TTC549 (cell line): Measurements from ENCODE around the gene PRLR.
"Not testable (repeated sequence)": the region's sequence is repeated elsewhere in the genome, so short reads cannot be mapped to it uniquely, and the experiment has no call there.

Source experiments
- FAIRE-seq: peaks from 2 replicates; lab custom pipeline; 2012; peaks lifted over from hg19 to GRCh38; lab: Jason Lieb, UNC

PRLR gene

DNA sequence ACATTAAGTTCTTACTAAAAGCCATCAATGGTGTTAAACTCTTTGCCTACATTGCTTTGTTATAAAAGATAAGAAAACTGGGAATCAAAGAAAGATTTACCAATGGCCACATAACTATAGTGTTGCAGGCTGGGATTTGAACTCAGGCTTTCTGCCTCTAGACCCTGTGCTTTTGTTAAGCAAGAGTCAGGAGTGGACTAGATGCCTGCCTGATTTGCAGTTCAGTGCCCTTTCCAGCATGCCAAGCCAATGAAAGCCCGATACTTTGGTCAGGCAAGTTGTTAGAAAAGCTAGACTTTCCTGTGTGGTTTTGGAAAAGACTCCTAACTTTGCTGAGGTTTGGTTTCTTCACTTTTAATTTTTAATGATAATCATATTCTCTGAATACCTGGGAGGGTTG, 161.1 kb downstream of the PRLR start:
- no peak for FAIRE-seq

DNA sequence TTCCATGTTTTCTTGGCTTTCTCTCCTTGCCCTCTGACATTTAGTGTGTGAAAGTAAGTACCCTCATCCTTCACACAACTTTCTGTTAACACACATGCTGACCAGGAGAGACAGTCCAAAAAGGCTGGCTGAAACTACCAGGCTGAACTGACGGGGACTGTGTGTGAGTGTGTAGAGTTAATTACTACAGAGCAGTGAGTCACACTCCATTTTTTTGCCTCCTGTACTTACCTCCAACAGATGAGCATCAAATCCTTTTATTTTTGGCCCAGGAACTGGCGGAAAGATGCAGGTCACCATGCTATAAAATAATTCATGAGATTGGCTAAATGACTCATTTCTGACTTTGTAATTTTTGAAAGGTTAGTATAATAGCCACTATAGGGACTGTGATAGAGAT, 162.3 kb downstream of the PRLR start:
- FAIRE-seq: no peak

DNA sequence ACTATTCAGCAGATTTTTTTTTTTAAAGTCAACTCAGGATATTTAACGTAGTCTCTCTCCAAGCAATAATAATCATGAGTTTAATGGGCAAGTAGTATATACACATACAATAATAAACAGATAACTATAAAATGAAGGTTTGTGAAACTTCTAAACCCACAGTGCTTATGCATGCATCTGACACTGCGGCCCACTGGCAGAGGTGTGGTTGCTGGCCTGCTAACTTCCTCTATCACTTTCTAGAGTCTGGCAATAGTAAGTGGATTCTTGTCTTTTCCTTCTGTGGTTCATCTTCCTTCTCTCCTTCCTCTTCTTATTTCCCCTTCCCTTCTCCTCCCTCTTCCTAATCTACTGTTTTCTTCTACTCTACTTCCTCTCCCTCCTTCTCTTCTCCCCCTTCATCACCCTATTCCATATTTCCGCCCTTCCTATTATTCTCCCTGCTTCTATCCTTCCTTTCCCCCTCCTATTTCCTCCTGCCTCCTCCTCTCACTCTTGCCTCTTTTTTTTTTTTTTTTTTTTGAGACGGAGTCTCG, 164.0 kb downstream of the PRLR start:
- FAIRE-seq: no peak

DNA sequence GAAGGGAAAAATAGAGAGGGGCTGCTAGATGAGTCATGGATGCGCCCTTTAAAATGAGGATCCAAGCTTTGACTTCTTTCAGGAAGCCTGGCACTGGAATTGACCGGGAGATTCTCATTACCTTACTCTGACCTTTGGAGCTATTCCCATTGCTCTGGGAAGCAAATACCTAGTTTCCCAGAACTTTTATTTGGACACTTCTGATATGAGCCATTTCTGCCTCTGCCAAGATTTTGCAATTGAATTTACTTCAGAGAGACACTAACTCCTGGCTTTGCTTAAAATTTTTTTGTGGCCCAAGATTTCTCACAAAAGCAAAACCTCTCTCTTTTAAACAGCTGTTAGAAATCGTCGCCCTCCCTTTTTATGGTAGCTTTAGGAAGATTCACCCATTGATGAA, 166.9 kb downstream of the PRLR start:
- FAIRE-seq: no peak

DNA sequence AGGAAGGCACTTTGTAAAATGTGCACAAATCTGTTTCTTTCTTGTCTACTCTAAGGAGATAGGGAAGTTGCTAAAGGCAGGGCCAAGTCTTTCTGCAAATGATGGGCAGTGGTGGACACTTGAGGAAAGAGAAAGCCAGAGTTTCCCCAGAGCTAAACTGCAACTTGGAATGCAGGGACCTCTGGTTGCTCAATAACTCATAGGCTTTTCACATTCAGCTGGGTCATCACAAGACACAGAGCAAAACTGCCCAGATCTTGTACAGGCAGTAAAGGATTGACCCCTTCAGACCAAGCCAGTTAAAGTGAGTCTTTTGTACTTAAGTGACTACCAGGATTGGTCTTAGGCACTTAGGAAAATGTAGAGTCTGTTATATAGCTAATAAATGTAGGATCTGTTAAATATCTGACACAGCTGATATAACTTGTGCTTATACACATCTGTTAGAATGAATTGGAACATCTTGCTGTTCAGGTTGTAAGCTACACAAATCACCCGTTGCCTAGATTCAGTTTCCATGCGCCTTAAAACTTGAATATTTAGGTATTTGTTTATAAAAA, 169.0 kb downstream of the PRLR start:
- no peak for FAIRE-seq

DNA sequence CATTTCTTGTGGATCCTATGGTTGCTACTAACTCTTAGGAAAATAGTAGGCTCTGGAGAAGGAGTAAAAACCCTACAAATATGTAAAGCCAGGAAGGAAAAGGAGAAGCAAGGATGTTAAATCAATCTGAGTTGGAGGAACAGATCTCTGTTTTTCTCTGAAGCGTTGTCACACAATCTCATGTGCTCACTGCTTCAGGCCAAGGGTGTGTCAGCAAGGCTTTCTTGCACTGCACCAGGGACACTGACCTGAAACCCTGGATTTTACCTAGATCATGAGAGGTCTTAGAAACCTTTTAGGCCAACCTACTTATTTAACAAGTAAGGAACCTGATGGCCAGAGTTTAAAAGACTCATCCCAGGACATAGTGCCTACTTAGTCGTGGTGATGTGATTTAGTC, 170.1 kb downstream of the PRLR start:
- no peak for FAIRE-seq

DNA sequence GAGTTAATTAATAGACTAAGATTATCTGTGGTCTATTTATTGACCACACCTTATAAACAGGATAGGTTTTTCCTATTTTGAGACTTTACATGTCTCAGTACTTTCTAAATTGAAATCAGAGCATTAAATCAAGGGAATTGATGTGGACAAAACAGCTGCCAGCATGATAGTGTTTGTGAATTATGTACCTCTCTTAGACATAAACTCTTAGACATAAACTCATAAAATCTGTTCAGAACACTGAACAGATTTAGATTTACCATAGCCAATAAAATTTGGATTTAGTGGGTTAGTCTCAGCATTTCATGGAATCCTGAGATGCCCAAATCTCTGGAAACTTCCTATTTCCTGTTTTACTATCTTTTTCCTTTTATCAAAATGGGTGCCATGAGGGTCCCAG, 171.0 kb downstream of the PRLR start:
- FAIRE-seq: no peak

DNA sequence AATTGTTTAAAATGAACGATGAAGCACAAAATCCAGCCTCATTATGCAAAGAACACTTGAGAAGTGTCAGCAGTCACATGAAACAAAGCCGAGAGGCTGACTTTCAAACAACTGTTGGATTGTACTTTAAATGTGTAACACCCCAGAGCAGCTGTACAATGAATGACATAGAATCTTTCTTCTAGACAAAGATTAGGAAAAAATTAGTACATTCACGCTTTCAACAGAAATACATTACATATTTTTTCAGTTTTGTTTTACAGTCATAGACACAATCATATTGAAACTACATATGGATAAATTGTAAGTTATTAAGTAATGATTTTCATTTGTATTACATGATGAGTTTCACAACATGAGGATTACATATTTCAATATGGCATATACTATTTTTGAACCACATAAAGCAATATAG, 171.9 kb downstream of the PRLR start:
- FAIRE-seq: no peak

DNA sequence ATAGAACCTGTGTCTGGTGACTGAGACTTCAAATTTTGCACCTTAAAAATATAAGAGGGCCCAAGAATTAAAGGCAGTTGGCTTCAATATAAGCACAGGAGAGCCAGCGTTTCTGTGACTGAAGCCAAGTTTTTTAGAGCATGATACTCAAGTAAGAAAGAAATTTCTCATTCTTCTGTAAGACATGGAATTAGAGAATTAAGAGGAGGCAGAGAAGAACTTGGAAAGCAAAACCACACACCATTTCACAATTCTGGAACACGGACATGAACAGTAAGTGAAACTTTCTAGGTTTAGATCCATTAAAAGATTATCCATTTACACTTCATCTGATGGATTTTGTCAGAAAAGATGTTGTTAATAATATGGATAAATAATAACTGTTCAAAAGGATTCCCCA, 173.6 kb downstream of the PRLR start:
- FAIRE-seq: no peak

DNA sequence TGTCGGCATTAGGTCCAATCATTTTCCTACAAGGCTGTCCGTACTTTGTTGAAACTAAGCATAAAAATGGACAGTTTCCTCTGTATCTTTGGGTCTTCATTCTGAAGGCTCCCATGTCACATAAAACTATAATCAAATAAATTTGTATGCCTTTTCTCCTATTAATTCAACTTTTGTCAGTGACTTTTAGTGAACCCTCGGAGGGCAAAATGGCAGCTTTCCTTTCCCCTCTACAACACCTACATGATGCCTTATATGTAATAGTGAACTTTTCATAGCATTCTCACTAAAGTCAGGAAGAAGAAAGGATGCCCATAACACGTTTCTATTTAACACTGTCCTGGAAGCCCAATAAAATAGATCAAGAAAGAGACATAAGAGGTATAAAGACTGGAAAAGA, 177.4 kb downstream of the PRLR start:
- no peak for FAIRE-seq

DNA sequence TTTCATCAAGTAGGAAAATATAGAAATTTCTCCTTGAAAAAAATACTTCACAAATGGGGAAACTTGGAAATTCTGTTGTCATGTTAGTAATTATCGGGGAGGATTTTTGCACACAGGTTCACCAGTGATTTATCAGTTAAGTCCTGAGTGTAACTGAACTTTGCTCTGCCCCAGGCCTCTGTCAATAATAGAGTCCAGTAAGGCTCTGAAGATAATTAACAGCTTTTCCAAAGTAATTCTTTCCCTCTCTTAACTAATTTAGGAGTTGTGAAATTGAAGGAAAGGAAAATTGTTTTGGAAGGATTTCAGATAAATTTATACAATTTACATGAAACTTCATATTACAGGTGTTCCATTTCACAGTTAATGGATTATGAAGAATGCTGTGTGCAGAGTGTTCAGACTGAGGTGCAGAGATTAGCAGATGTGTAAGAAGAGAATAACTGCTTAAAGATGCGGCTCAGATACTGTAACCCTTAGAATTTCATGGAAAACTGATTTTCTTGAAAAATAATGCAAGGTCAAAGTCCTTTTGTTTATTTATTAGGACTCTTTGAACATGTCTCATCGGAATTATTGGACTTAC, 179.7 kb downstream of the PRLR start:
- FAIRE-seq: no peak

DNA sequence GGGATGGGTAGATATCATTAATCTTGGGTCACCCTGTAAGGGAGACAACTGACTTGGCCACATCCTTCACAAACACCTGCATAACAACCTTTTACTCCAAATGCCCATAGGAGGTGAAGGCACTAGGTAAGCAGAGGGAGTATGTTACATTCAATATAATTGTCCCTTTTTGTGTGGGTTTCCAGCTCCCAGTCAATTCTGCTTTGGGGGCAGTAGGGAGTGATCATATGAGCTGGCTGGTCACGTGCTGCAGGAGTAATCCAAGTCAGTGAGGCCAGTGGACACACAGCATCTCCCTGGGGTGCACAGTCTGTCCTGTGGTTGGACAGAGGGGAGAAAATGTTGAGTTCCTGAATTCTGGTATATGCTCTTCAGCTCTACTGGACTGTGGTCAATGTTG, 181.4 kb downstream of the PRLR start:
- no peak for FAIRE-seq

DNA sequence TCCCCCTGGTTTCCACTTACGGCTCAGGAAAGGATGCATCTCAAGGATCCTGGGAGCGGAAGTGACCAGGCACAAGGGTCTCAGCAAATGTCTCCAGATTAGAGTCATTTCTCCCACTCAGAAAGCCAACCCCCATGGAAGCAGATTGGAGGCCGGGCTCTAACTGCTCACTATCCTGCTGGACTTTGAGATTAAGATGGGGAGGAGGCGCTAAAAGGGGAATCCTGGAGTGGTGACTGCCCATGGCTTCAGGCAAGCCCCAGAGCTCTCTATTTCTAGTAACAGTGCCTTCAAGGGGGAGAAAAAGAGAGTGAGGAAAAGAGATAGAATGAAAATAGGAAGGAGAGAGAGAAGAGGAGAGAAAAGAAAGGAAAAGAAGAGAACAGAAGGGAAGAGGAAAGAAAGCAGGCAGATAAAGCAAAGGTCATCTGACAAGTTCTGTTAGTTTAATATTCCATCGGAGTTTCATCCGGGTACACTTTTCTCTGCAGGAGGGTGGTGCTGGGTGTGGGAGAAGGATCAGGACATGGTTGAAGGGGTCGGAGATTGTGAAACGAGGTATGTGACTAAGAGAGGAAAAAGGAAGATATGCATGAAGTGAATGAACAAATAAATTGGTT, 182.4 kb downstream of the PRLR start, which contains the start of gene AGXT2:
Gene AGXT2 (minus strand): TSS at position 165 of the 620 bp plus-strand sequence. CDS start 57 bp downstream, at position 108.
- no peak for FAIRE-seq

DNA sequence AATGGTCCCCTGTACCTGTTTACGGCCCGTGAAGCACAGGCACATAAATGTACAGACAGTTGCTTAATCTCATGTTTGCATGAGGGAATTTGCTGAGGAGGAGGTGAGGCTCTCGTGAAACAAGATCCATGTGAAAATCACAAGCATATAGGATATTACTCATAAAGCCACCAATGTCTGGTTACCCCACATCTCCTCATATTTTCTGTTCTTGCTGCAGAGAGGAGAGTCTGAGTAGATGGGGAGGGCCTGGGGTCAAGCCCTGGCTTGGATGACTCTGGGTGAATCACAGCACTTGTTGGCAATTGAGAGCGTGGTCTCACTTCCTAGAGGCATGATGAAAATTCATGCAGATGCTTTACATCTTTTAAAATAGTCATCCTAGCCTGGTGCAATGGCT, 183.5 kb downstream of the PRLR start:
- no peak for FAIRE-seq

DNA sequence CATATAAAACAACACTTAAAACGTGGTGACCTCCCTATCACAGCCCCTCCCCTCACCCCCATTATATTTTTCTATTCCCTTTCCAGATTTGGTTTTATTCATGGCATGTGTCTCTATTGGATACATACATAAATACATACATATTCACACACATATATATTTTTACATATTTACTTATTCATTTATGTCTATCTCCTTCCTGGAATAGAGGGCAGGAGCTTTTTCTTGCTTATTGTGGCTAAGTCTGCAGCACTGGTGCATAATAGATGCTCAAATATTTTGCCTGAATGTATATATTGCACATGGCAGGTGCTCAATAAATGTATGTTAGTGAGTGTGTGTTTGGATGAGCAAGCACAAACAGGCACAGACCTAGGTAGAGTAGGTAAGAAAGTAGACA, 185.0 kb downstream of the PRLR start:
- FAIRE-seq: no peak

DNA sequence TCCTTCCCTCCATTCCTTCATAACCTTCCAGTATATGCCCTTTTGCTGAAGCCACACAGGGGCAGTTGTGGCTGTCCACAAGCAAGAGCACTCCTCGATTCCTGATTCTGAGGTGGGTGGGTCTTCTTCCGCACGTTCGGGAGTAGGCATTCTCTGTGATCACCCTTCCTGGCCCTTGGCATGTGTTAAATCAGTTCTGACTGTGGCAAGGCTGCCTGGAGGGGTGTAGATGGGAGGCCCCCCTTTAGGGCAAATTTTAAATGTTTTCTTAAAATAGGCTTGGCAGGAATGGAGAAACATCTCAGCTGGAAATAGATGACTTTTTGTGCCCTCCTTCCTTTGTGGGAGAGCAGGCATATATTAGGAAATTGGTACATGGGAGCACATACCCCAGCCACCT, 185.6 kb downstream of the PRLR start:
- no peak for FAIRE-seq

DNA sequence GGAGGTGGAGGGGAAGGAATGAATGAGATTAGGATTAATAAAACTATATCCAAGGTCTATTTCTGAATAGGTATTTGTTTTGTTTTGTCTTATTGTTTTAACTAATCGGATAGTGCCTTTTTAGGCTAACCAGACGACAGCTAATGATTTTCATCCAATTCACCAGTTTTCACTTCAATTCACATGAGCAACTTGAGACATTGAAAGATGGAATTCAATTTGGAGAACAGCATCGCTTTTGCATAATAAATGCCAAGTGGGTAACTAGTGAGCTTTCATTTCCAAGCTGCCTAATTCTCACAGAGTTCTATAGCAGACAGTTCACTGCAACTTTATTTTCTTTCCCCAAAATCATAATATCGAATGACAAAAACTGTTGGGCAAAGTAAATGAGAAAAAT, 187.5 kb downstream of the PRLR start:
- no peak for FAIRE-seq

DNA sequence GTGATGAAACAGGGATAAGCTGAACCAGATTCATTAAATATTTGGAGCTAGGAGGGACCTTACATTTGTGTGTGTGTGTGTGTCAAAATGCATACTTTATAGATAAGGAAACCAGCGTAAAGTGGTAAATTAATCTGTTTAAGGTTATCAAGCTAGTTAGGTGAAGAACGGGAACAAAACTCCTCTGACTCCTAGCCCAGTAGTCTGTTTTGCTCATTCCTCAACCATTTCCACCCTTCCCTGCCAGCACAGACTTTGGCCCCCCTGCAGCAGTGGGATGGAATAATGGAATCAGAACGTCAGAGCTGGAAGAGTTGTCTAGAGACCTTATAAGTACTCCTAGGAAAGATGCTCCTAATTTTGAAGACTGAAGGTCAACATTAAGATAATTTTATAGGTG, 189.0 kb downstream of the PRLR start:
- FAIRE-seq: no peak

DNA sequence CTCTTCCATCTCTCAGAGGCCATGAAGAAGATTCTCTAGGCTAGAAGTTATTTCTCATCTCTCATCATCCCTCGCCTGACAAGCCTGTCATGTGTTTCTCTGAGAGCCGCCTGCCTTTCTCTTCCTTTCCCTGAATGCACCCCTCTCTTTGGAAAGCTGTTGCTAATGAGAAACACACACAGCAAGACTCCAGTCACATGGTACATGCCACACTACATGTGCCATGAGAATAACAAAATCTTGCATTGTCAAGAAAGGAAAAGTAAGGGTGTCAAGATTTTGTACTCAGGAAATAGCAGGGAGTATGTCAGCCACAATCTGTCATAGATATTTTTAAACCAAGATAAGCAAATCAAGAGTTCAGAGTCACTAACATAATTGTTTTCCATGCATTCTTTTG, 191.4 kb downstream of the PRLR start:
- no peak for FAIRE-seq

DNA sequence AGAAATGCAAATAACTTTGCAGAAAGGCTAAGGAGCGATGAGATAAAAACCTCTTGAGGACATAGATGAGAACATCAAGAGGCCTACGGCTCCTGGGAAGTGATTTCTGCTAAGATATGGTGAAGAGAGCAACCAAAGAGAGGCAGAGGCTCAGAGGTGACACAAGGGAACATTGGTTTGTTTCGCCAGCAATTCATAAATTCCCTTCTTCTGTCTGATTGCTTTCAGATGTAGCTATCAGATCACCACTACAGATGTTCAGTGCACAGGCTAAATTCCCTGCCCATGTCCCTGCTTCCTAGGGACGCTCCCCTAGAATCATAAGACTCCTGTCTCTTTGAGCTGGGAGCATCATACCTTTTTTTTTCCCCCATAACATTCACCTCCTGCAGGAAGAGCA, 193.8 kb downstream of the PRLR start:
- no peak for FAIRE-seq

DNA sequence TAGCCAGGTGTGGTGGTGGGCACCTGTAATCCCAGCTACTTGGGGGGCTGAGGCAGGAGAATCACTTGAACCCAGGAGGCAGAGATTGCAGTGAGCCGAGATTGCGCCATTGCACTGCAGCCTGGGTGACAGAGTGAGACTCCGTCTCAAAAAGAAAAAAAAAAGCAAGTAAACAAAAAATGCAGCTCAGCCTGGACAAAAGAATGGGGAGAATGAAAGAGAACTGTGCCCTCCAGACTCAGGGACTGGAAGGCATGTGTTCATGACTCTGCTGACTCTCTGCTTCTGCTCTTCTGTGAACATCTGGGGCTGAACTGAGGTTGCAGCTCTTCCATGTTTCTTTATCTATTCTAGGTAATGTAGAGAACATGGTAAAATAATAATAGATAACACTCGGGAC, 194.4 kb downstream of the PRLR start:
- FAIRE-seq: not testable (repeated sequence)

DNA sequence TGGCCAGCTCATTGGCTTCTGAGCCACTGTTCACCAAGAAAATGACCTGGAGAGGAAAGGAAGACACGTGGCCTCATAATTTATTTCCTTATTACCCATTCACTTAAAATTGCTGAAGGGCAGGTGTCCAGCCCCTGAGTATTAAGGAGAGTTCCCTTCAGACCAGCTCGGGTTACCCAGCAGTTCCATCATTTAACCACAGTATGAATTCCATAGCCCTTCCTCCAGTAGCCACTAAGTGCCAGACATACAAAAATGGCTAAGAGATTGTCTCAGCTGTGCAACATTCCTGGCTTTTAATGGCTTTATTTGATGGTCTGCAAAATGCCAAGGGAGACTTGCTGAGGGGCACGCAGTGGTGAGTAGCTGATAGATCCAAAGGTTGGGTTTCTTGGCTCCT, 195.0 kb downstream of the PRLR start:
- no peak for FAIRE-seq

DNA sequence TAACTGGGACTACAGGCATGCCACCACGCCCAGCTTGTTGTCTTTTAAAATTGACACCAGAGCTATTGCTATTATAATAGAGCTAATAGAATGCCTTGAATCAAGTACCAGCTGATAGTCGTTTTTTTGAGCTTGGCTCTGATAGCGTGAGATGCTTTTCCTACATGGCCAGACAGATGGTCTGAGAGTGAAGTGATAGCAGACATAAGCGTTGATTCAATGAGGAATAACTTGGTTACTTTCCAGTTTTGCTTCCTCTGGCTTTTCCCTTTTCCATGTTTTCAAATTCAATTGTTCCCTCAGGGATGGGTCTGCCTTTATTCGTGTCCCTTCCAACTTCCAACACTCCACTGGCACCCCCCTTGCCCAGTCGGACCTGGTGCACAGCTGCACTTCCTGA, 197.9 kb downstream of the PRLR start:
- FAIRE-seq: no peak

DNA sequence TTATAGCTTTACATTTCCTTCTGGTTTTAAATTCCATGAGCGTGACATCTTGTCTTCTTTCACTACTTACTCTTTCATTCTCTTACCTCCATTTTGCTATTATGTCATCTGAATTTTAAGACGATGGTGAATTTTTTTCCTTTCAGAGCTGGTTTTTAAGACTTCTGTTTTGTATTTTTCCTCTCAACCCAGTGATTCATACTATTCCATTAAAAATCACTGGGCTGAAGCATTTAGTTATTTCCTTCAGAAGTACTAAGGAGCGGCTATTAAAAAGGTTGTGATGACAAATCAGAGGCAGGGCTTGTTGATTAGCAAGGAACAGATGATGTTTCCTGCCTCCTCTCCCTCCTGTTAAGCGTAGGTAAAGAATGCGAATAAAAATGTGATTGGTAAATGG, 199.0 kb downstream of the PRLR start:
- FAIRE-seq: no peak
